ENCODE measurements around the gene CNTD1. TPM values are rescaled to one million over a fixed set of nuclear protein-coding genes. Genes with fewer than 3 reads are reported as not detected.

CNTD1 gene
- total RNA-seq, 2 donors from 2014 or later = 1.4 to 7.7 TPM

- Histone ChIP-seq H3K36me3 (peaks cover 0 to 5% of the 10 kb centered on the region in 2 donors), H3K27me3 (replicated peaks; ENCODE audit: insufficient read depth) (no peaks in the 10 kb centered on the region), H3K27ac (peak overlapping the region; percentile 81), H3K4me3 (peak overlapping the region; percentile 90 to 94), H3K4me1 (replicated peaks) (no peaks in the 10 kb centered on the region), H3K9me3 (no peaks in the 10 kb centered on the region)
- no peak for DNase-seq (ENCODE audit: low spot score)
- TF ChIP-seq CTCF (IDR thresholded peaks at IDR 0.05) (no peak), POLR2A (IDR thresholded peaks at IDR 0.05) (no peak)
- WGBS = 51% methylated on average over 9 of the region's 9 CpGs
- intact Hi-C loops (cut with DNase I) = loop anchor here (10.0 kb wide), 1 partner anchor 502 kb away; no protein-coding TSS in a partner anchor
Observed at GRCh38 chr17:42832213-42832933, 33.7 kb downstream of the CNTD1 start.

- TF ChIP-seq POLR2AphosphoS5 (IDR thresholded peaks at IDR 0.05) (peak; percentile 97), CTCF (IDR thresholded peaks at IDR 0.05) (peak in 2 of 4 experiments; percentile 8 to 20), POLR2A (IDR thresholded peaks at IDR 0.05) (peak; percentile 75)
- WGBS = under 1% methylated on average over 59 of the region's 71 CpGs
- intact Hi-C loops (cut with DNase I) = loop anchor here (10.0 kb wide), 1 partner anchor 502 kb away; no protein-coding TSS in a partner anchor
Observed at GRCh38 chr17:42832934-42833766, 34.5 kb downstream of the CNTD1 start, which contains the start of gene PSME3. Gene PSME3, plus strand, starts transcription at chr17:42833397. Its CDS starts 235 bp downstream, at chr17:42833632.

GRCh38 chr17:42833767-42834422 is 35.2 kb downstream of the CNTD1 start:
- no peaks in the 10 kb centered on the region for H3K27me3 ChIP-seq (replicated peaks; ENCODE audit: insufficient read depth)
- peak overlapping the region; percentile 90 to 94 for H3K4me3 ChIP-seq
- no peak for TF ChIP-seq CTCF (IDR thresholded peaks at IDR 0.05)
- TF ChIP-seq POLR2AphosphoS5 (IDR thresholded peaks at IDR 0.05) = no peak
- no peak for TF ChIP-seq POLR2A (IDR thresholded peaks at IDR 0.05)
- no peaks in the 10 kb centered on the region for H3K4me1 ChIP-seq (replicated peaks)
- peaks cover 5 to 14% of the 10 kb centered on the region in 2 donors for H3K36me3 ChIP-seq
- DNase-seq (ENCODE audit: low spot score) = no peak
- H3K9me3 ChIP-seq = no peaks in the 10 kb centered on the region
- peak overlapping the region; percentile 81 for H3K27ac ChIP-seq
- 7% methylated on average over 18 of the region's 18 CpGs for WGBS
- intact Hi-C loops (cut with DNase I) = loop anchor here (10.0 kb wide), 1 partner anchor 501 kb away; no protein-coding TSS in a partner anchor

More at GRCh38 chr17:42832934-42833766, 34.5 kb downstream of the CNTD1 start, which contains the start of gene PSME3:
- H3K36me3 ChIP-seq = peaks cover 5 to 7% of the 10 kb centered on the region in 2 donors
- peak; percentile 88 for DNase-seq (ENCODE audit: low spot score)
- H3K27ac ChIP-seq = peak within 1 kb of the TSS; percentile 81
- peak within 1 kb of the TSS; percentile 90 to 94 for H3K4me3 ChIP-seq
- no peaks in the 10 kb centered on the region for H3K9me3 ChIP-seq
- H3K4me1 ChIP-seq (replicated peaks) = no peaks in the 10 kb centered on the region
- H3K27me3 ChIP-seq (replicated peaks; ENCODE audit: insufficient read depth) = no peaks in the 10 kb centered on the region

GRCh38 chr17:42835732-42836131 is 37.1 kb downstream of the CNTD1 start:
- no peak overlapping the region for H3K4me3 ChIP-seq
- DNase-seq (ENCODE audit: low spot score) = no peak
- H3K36me3 ChIP-seq = peaks cover 5 to 23% of the 10 kb centered on the region in 2 donors
- no peaks in the 10 kb centered on the region for H3K27me3 ChIP-seq (replicated peaks; ENCODE audit: insufficient read depth)
- H3K27ac ChIP-seq = no peak overlapping the region
- H3K4me1 ChIP-seq (replicated peaks) = no peaks in the 10 kb centered on the region
- H3K9me3 ChIP-seq = no peaks in the 10 kb centered on the region
- TF ChIP-seq POLR2A (IDR thresholded peaks at IDR 0.05) (no peak), POLR2AphosphoS5 (IDR thresholded peaks at IDR 0.05) (no peak), CTCF (IDR thresholded peaks at IDR 0.05) (no peak)
- intact Hi-C loops (cut with DNase I) = loop anchor here (10.0 kb wide), 1 partner anchor 499 kb away; no protein-coding TSS in a partner anchor
- 96% methylated on average over 6 of the region's 6 CpGs for WGBS

Measured in prostate gland (tissue), 2 donors.